GM13977 (cell line): ENCODE measurements around the gene F5.

ENCODE experiments used
- DNase-seq: peaks from one replicate; pipeline ENCODE4 v3.0.0; 2012; ENCODE audit warnings: low spot score
- in situ Hi-C: fragments of 300-500 bp; cut with MboI; formaldehyde crosslinking; loops from one replicate; pipeline ENCODE4 v1.12.0; 2022; ENCODE audit warnings: low sequenced_read_pairs, low pct_unique_long_range_greater_than_20kb, mixed read lengths, inconsistent platforms; ENCODE audit not compliant: unreplicated experiment
- TF ChIP-seq, protein P1 (sequence below): IDR thresholded peaks from 2 replicates; pipeline ENCODE4 v1.5.1; 2012; ENCODE audit warnings: mild to moderate bottlenecking, control low read depth; ENCODE audit not compliant: insufficient read depth; ENCODE audit errors: extremely low read depth, missing control alignments

The F5 gene

DNA sequence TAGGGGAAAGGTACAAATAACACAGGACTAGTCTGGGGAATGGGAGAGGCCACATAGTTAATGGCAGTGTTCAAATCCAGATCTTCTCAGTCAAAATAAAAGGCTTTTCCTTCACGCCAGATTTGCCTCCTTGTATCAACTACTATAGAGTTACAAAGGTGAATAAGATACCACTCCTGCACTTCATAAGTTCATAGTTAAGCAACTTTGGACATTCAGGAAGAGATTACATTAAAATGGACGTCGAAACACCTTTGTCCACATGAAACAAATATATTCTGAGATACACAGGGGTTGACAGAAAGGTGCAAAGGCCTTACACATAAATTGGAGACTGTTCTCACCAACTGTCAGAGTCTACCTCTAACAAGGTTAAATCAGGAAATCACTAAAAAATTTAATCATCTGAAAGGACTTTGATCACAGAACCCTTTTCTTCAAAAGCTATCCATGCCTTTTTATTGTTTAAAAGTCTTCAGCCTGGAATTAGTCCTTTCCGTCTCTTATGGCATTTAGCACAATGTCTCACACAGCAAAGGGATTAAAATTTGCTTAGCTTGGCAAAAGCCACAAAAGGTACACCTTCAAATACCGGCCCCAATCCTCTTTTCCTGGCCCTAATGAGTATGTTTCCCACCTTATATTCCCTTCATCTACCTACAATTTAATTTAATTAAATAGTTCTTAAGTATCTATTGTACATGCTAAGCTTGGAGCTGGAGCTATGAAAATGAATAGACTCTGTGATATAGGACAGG is 8.1 kb downstream of the F5 start:
- TF ChIP-seq, protein P1, sequence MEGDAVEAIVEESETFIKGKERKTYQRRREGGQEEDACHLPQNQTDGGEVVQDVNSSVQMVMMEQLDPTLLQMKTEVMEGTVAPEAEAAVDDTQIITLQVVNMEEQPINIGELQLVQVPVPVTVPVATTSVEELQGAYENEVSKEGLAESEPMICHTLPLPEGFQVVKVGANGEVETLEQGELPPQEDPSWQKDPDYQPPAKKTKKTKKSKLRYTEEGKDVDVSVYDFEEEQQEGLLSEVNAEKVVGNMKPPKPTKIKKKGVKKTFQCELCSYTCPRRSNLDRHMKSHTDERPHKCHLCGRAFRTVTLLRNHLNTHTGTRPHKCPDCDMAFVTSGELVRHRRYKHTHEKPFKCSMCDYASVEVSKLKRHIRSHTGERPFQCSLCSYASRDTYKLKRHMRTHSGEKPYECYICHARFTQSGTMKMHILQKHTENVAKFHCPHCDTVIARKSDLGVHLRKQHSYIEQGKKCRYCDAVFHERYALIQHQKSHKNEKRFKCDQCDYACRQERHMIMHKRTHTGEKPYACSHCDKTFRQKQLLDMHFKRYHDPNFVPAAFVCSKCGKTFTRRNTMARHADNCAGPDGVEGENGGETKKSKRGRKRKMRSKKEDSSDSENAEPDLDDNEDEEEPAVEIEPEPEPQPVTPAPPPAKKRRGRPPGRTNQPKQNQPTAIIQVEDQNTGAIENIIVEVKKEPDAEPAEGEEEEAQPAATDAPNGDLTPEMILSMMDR: no peak
- in situ Hi-C loops: loop anchor here (25.0 kb wide), 1 partner anchor 234 kb away; no protein-coding TSS in a partner anchor
- DNase-seq: no peak

GRCh38 chr1:169576935-169577331 is 9.3 kb downstream of the F5 start:
- TF ChIP-seq, protein P1: no peak
- in situ Hi-C loops: loop anchor here (25.0 kb wide), 1 partner anchor 235 kb away; no protein-coding TSS in a partner anchor
- no peak for DNase-seq

DNA sequence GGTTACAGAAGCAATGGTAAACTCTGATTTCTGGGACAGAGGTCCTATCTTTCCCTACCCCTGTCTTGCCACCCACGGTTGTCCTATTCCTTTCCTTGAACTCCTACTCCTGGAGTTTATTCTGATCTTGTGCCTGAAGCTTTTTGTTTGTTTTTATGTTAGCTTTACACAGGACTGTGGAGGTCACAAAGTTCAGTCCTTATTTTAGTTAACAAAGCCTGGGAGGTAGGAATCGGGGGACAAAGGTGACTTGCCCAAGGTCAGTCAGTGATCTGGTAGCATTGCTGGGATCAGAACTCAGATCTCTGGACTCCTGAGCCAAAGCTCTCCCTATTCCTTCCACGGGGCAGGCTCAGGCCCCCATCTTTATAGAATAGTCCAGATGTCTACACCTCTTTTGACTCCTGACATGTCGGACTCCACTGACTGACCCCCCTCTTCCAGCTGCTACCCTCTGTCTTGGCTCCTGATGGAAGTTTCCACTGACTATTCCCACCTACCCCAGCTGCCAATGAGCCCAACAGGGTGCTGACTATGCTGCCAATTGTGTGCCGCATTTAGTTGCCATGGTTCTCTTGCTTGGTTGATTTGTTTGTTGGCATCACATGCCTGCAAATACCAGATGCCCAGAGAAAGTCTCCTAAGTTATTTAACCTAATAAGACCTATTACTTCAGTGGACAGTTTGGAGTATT is 9.9 kb downstream of the F5 start:
- TF ChIP-seq, protein P1: no peak
- in situ Hi-C loops: loop anchor here (25.0 kb wide), 1 partner anchor 236 kb away; no protein-coding TSS in a partner anchor
- DNase-seq: no peak

DNA sequence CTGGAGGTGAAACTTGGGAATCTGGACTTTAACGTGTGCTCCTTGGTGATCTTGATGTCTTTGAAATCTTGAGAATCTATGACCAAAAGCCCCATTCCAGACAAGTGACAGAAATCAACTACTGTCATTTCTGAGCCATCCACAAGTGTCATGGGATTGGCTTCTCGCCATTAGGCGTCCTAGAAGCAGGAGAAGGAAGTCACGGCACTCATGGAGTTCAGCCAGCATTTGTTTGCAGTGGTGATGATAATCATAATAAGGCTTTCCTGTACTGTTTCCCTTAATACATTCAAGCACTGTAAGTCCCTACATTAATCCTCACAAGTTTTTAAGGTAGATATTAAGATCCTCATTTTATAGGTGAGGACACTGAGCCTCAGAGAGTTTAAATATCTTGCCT is 11.9 kb downstream of the F5 start:
- TF ChIP-seq, protein P1: no peak
- in situ Hi-C loops: no loop called here
- no peak for DNase-seq

GRCh38 chr1:169572187-169572586 is 14.1 kb downstream of the F5 start:
- DNase-seq: no peak
- in situ Hi-C loops: no loop called here

GRCh38 chr1:169571450-169571849 is 14.8 kb downstream of the F5 start:
- DNase-seq: no peak
- in situ Hi-C loops: no loop called here
- TF ChIP-seq, protein P1: no peak

More at GRCh38 chr1:169572187-169572586, 14.1 kb downstream of the F5 start:
- TF ChIP-seq, protein P1: no peak
